Keratinocyte (primary cell): ENCODE results near the gene LPIN1. TPM values are rescaled to one million over a fixed set of nuclear protein-coding genes. Genes with fewer than 3 reads are reported as not detected.

ENCODE experiments used
- DNase-seq: peaks from one replicate; pipeline ENCODE4 v3.0.0-alpha.2; 2011; ENCODE audit warnings: low read depth, missing footprints, low spot score
- FAIRE-seq: peaks from 2 replicates; lab custom pipeline; 2011; peaks lifted over from hg19 to GRCh38; lab: Jason Lieb, UNC
- H2AFZ ChIP-seq: 2 replicates; pipeline ENCODE4 v1.6.0; 2012; ENCODE audit warnings: low read length, control low read depth, inconsistent platforms; ENCODE audit not compliant: control insufficient read depth
- H3K27ac ChIP-seq: 2 replicates; pipeline ENCODE4 v1.5.1; 2011; ENCODE audit warnings: low read length; ENCODE audit not compliant: control insufficient read depth, insufficient read depth
- H3K27me3 ChIP-seq: 3 replicates; pipeline ENCODE4 v1.6.0; 2011; ENCODE audit warnings: low read length; ENCODE audit not compliant: control insufficient read depth, insufficient read depth; ENCODE audit errors: extremely low read depth
- H3K36me3 ChIP-seq, 2 experiments: 2 replicates in 1 of 2; 3 replicates in 1 of 2; pipeline ENCODE4 v1.5.1; 2011; ENCODE audit warnings: low read length in 2 of 2, mild to moderate bottlenecking in 1 of 2; ENCODE audit not compliant: control insufficient read depth in 2 of 2, insufficient read depth in 2 of 2; ENCODE audit errors: extremely low read depth in 1 of 2
- H3K4me1 ChIP-seq: 3 replicates; pipeline ENCODE4 v1.5.1; 2011; ENCODE audit warnings: low read length; ENCODE audit not compliant: control insufficient read depth, insufficient read depth; ENCODE audit errors: extremely low read depth
- H3K4me2 ChIP-seq: 3 replicates; pipeline ENCODE4 v1.6.0; 2011; ENCODE audit warnings: low read depth, low read length; ENCODE audit not compliant: control insufficient read depth, insufficient read depth; ENCODE audit errors: extremely low read depth
- H3K4me3 ChIP-seq, 3 experiments: fragments of 200-600 bp in 1 of 3; sonication (generic) in 1 of 3; 2 replicates in 2 of 3; 3 replicates in 1 of 3; pipeline ENCODE4 v1.5.1; 2011 to 2016; ENCODE audit warnings: low read length in 3 of 3, mild to moderate bottlenecking in 3 of 3, control low read depth in 2 of 3, inconsistent platforms in 1 of 3, low read depth in 1 of 3, mixed read lengths in 1 of 3, mixed run types in 1 of 3, moderate library complexity in 1 of 3; ENCODE audit not compliant: control insufficient read depth in 2 of 3, insufficient read depth in 2 of 3; ENCODE audit errors: extremely low read depth in 1 of 3
- H3K79me2 ChIP-seq: 2 replicates; pipeline ENCODE4 v1.6.0; 2012; ENCODE audit warnings: low read length; ENCODE audit not compliant: control insufficient read depth, insufficient read depth
- H3K9ac ChIP-seq: 3 replicates; pipeline ENCODE4 v1.6.0; 2011; ENCODE audit warnings: low read length; ENCODE audit not compliant: control insufficient read depth, insufficient read depth; ENCODE audit errors: extremely low read depth
- H3K9me1 ChIP-seq: 3 replicates; pipeline ENCODE4 v1.6.0; 2011; ENCODE audit warnings: low read length; ENCODE audit not compliant: control insufficient read depth, insufficient read depth; ENCODE audit errors: extremely low read depth
- H3K9me3 ChIP-seq: 2 replicates; pipeline ENCODE4 v1.5.1; 2012; ENCODE audit warnings: low read depth, low read length; ENCODE audit not compliant: control insufficient read depth
- H4K20me1 ChIP-seq: 3 replicates; pipeline ENCODE4 v1.6.0; 2011; ENCODE audit warnings: low read length; ENCODE audit not compliant: control insufficient read depth, insufficient read depth; ENCODE audit errors: extremely low read depth
- CTCF ChIP-seq, 3 experiments: IDR thresholded peaks in 1 of 3; conservative IDR thresholded peaks in 1 of 3; optimal IDR thresholded peaks in 1 of 3; 2 replicates in 2 of 3; 3 replicates in 1 of 3; pipeline versions ENCODE3 to v1.5.1; 2011; ENCODE audit warnings: low read length in 3 of 3, mild to moderate bottlenecking in 3 of 3, moderate library complexity in 2 of 3, control low read depth in 1 of 3, inconsistent platforms in 1 of 3; ENCODE audit not compliant: insufficient read depth in 2 of 3; ENCODE audit errors: extremely low read depth in 1 of 3
- EZH2 ChIP-seq: IDR thresholded peaks from one replicate; pipeline ENCODE4 v1.6.1; 2012; ENCODE audit warnings: inconsistent platforms, mild to moderate bottlenecking, low read length, moderate library complexity
- dilution Hi-C: fragments of 300-500 bp; cut with MboI; formaldehyde crosslinking; loops from one replicate; pipeline ENCODE4 v1.7.0; 2020; ENCODE audit warnings: low sequenced_read_pairs; ENCODE audit not compliant: extremely low pct_ligation_motif_present
- polyA plus RNA-seq, 5 experiments: library from polyadenylated mRNA; depleted of rRNA in 3 of 5; stranded (reverse) in 3 of 5; stranded (forward) in 1 of 5; unstranded in 1 of 5; fragments of >200 nt; gene quantifications; 1 replicate in 1 of 5; 2 replicates in 3 of 5; 3 replicates in 1 of 5; pipeline versions ENCODE4 v1.2.1 to v1.2.3, GENCODE V29; 2011 to 2012; ENCODE audit warnings: missing spikeins in 2 of 5, low read depth in 1 of 5, low replicate concordance in 1 of 5

The LPIN1 gene
- polyA plus RNA-seq, 1 donor (not counting 4 experiments of a cell fraction or from before 2014, with no cell fraction given), result 79.6 TPM

GRCh38 chr2:11866358-11867335 is 120.2 kb downstream of the LPIN1 start:
- Histone ChIP-seq H3K27ac (no peak overlapping the region), H3K36me3 (no peaks in the 10 kb centered on the region), H3K4me2 (no peak overlapping the region), H3K4me1 (peaks cover 4% of the 10 kb centered on the region), H3K9ac (no peak overlapping the region), H2AFZ (no peak overlapping the region), H4K20me1 (no peaks in the 10 kb centered on the region), H3K9me1 (no peaks in the 10 kb centered on the region), H3K79me2 (no peaks in the 10 kb centered on the region), H3K9me3 (no peaks in the 10 kb centered on the region), H3K27me3 (no peaks in the 10 kb centered on the region), H3K4me3 (no peak overlapping the region)
- dilution Hi-C loops, result no loop called here
- DNase-seq (no peak), FAIRE-seq (no peak)
- no peak for TF ChIP-seq EZH2
- TF ChIP-seq CTCF (optimal IDR thresholded peaks at IDR 0.05 in 1 of 3, IDR thresholded peaks at IDR 0.05 in 1 of 3, conservative IDR thresholded peaks at IDR 0.05 in 1 of 3; ENCODE audit: extremely low read depth in 1 of 3, insufficient read depth in 2 of 3, low read length in 3 of 3), result no peak

GRCh38 chr2:11867926-11868325 is 121.5 kb downstream of the LPIN1 start:
- H3K27ac ChIP-seq, result no peak overlapping the region
- no peak overlapping the region for H3K4me3 ChIP-seq
- no peaks in the 10 kb centered on the region for H4K20me1 ChIP-seq
- no peak overlapping the region for H2AFZ ChIP-seq
- DNase-seq, result no peak
- dilution Hi-C loops, result no loop called here
- TF ChIP-seq CTCF (optimal IDR thresholded peaks at IDR 0.05 in 1 of 3, IDR thresholded peaks at IDR 0.05 in 1 of 3, conservative IDR thresholded peaks at IDR 0.05 in 1 of 3; ENCODE audit: extremely low read depth in 1 of 3, insufficient read depth in 2 of 3, low read length in 3 of 3), result no peak
- no peak for TF ChIP-seq EZH2
- no peaks in the 10 kb centered on the region for H3K27me3 ChIP-seq
- no peaks in the 10 kb centered on the region for H3K36me3 ChIP-seq
- H3K9ac ChIP-seq, result no peak overlapping the region
- no peaks in the 10 kb centered on the region for H3K79me2 ChIP-seq
- no peaks in the 10 kb centered on the region for H3K9me1 ChIP-seq
- H3K4me1 ChIP-seq, result peaks cover 4% of the 10 kb centered on the region
- no peak overlapping the region for H3K4me2 ChIP-seq
- no peaks in the 10 kb centered on the region for H3K9me3 ChIP-seq
- no peak for FAIRE-seq
